ENCODE results near the gene APBA2. TPM values are rescaled to one million over a fixed set of nuclear protein-coding genes. Genes with fewer than 3 reads are reported as not detected.

Gene APBA2
- total and polyA plus RNA-seq, 2 donors from 2014 or later = 1.0 to 6.1 TPM

- no peaks in the 10 kb centered on the region for H3K27me3 ChIP-seq (ENCODE audit: control insufficient read depth, insufficient read depth, low read length)
- H3K4me3 ChIP-seq (ENCODE audit: low read length in 3 of 3) = no peak overlapping the region
- FAIRE-seq (no peak), DNase-seq (no peak)
- H3K9me3 ChIP-seq (ENCODE audit: control insufficient read depth in 2 of 3, insufficient read depth in 1 of 3, low read length in 3 of 3) = no peaks in the 10 kb centered on the region
- H3K4me1 ChIP-seq (ENCODE audit: control insufficient read depth in 2 of 3, insufficient read depth in 2 of 3, low read depth in 1 of 3, low read length in 3 of 3) = no peaks in the 10 kb centered on the region
- TF ChIP-seq CTCF (IDR thresholded peaks at IDR 0.05; ENCODE audit: borderline replicate concordance, extremely low read depth, insufficient read depth) = no peak
- no peak overlapping the region for H3K9ac ChIP-seq (ENCODE audit: low read length in 3 of 3)
- no peaks in the 10 kb centered on the region for H3K36me3 ChIP-seq (ENCODE audit: control insufficient read depth in 2 of 3, insufficient read depth in 3 of 3, low read length in 3 of 3)
- intact Hi-C loops (cut with DNase I) = no loop called here
- no peak overlapping the region for H3K27ac ChIP-seq (ENCODE audit: low read depth in 2 of 2, low read length in 2 of 2)
Measured at GRCh38 chr15:29034151-29034550, 148.4 kb downstream of the APBA2 start.

GRCh38 chr15:29034593-29035335 is 149.0 kb downstream of the APBA2 start:
- no peaks in the 10 kb centered on the region for H3K27me3 ChIP-seq (ENCODE audit: control insufficient read depth, insufficient read depth, low read length)
- DNase-seq = no peak
- H3K27ac ChIP-seq (ENCODE audit: low read depth in 2 of 2, low read length in 2 of 2) = no peak overlapping the region
- intact Hi-C loops (cut with DNase I) = no loop called here
- H3K9me3 ChIP-seq (ENCODE audit: control insufficient read depth in 2 of 3, insufficient read depth in 1 of 3, low read length in 3 of 3) = no peaks in the 10 kb centered on the region
- FAIRE-seq = no peak
- no peak overlapping the region for H3K4me3 ChIP-seq (ENCODE audit: low read length in 3 of 3)
- no peak overlapping the region for H3K9ac ChIP-seq (ENCODE audit: low read length in 3 of 3)
- no peaks in the 10 kb centered on the region for H3K36me3 ChIP-seq (ENCODE audit: control insufficient read depth in 2 of 3, insufficient read depth in 3 of 3, low read length in 3 of 3)
- TF ChIP-seq CTCF (IDR thresholded peaks at IDR 0.05; ENCODE audit: borderline replicate concordance, extremely low read depth, insufficient read depth) = no peak
- no peaks in the 10 kb centered on the region for H3K4me1 ChIP-seq (ENCODE audit: control insufficient read depth in 2 of 3, insufficient read depth in 2 of 3, low read depth in 1 of 3, low read length in 3 of 3)

GRCh38 chr15:29035336-29036285 is 149.8 kb downstream of the APBA2 start:
- FAIRE-seq = no peak
- intact Hi-C loops (cut with DNase I) = no loop called here

More at GRCh38 chr15:29035336-29036285, 149.8 kb downstream of the APBA2 start:
- H3K4me1 ChIP-seq (ENCODE audit: control insufficient read depth in 2 of 3, insufficient read depth in 2 of 3, low read depth in 1 of 3, low read length in 3 of 3) = no peaks in the 10 kb centered on the region
- no peak overlapping the region for H3K4me3 ChIP-seq (ENCODE audit: low read length in 3 of 3)
- H3K36me3 ChIP-seq (ENCODE audit: control insufficient read depth in 2 of 3, insufficient read depth in 3 of 3, low read length in 3 of 3) = no peaks in the 10 kb centered on the region
- no peak for TF ChIP-seq CTCF (IDR thresholded peaks at IDR 0.05; ENCODE audit: borderline replicate concordance, extremely low read depth, insufficient read depth)
- H3K27me3 ChIP-seq (ENCODE audit: control insufficient read depth, insufficient read depth, low read length) = no peaks in the 10 kb centered on the region
- no peaks in the 10 kb centered on the region for H3K9me3 ChIP-seq (ENCODE audit: control insufficient read depth in 2 of 3, insufficient read depth in 1 of 3, low read length in 3 of 3)
- no peak overlapping the region for H3K27ac ChIP-seq (ENCODE audit: low read depth in 2 of 2, low read length in 2 of 2)
- no peak for DNase-seq
- H3K9ac ChIP-seq (ENCODE audit: low read length in 3 of 3) = no peak overlapping the region
